HCT116 (cell line): Measurements from ENCODE around the gene CRP. TPM values are rescaled to one million over a fixed set of nuclear protein-coding genes. Genes with fewer than 3 reads are reported as not detected.

Experiments used
- ATAC-seq: fragments of 200-7000 bp; cut with Tn5 transposase; 2 replicates; pipeline ENCODE4 v1.9.1; 2020; ENCODE audit warnings: mild to moderate bottlenecking, moderate library complexity
- BruUV-seq: library from RNA; stranded (reverse); fragments of 400-500 nt; replicated peaks from 2 replicates; lab custom pipeline; 2021; lab: Mats Ljungman, UMichigan
- CTCF ChIA-PET: fragments of 300-600 bp; sonication (Branson Sonifier 250); formaldehyde crosslinking; loops from one replicate; lab custom pipeline; 2021; ENCODE audit warnings: antibody characterized with exemption; lab: Charles Lee
- POLR2A ChIA-PET: fragments of 300-600, 350-600 bp; sonication (Branson Sonifier 250); formaldehyde crosslinking; loops from one replicate; lab custom pipeline; 2021; ENCODE audit warnings: antibody characterized with exemption; lab: Charles Lee
- RAD21 ChIA-PET, 2 experiments: fragments of 300-600 bp; sonication (Branson Sonifier 250); formaldehyde crosslinking; loops; one replicate each; lab custom pipeline; 2023; ENCODE audit warnings: low total read pairs in 2 of 2; ENCODE audit not compliant: uncharacterized antibody in 2 of 2, unreplicated experiment in 2 of 2, low non-redundant PET in 1 of 2; lab: Charles Lee
- DNase-seq: peaks from one replicate; pipeline ENCODE4 v3.0.0-alpha.2; 2010; ENCODE audit warnings: low read depth, low spot score
- H2AFZ ChIP-seq: fragments of 200-600 bp; shearing (Covaris generic), sonication (generic); 2 replicates; pipeline ENCODE4 v1.6.1; 2017; ENCODE audit warnings: low read depth, mixed run types, mixed read lengths, antibody characterized with exemption, low read length; ENCODE audit not compliant: poor library complexity, severe bottlenecking
- H3K27ac ChIP-seq: 2 replicates; pipeline ENCODE4 v1.5.1; 2012; ENCODE audit warnings: low read depth, low read length
- H3K27me3 ChIP-seq: fragments of 200-600 bp; sonication (generic); 2 replicates; pipeline ENCODE4 v1.6.1; 2016; ENCODE audit warnings: mixed run types, low read length, mixed read lengths; ENCODE audit not compliant: insufficient read depth
- H3K36me3 ChIP-seq, 2 experiments: fragments of 200-500 bp in 1 of 2; fragments of 200-600 bp in 1 of 2; sonication (Bioruptor generic) in 1 of 2; sonication (generic) in 1 of 2; 2 replicates each; pipeline versions ENCODE4 v1.5.1 to v1.6.1; 2014 to 2016; ENCODE audit warnings: low read length in 2 of 2, inconsistent platforms in 1 of 2, mixed read lengths in 1 of 2, mixed run types in 1 of 2; ENCODE audit not compliant: insufficient read depth in 2 of 2, control insufficient read depth in 1 of 2
- H3K4me1 ChIP-seq, 2 experiments: fragments of 200-600 bp in 1 of 2; sonication (generic) in 1 of 2; 2 replicates each; pipeline versions ENCODE4 v1.5.1 to v1.6.1; 2012 to 2017; ENCODE audit warnings: low read length in 2 of 2, inconsistent platforms in 1 of 2, mild to moderate bottlenecking in 1 of 2, mixed read lengths in 1 of 2, mixed run types in 1 of 2, moderate library complexity in 1 of 2; ENCODE audit not compliant: insufficient read depth in 2 of 2, control insufficient read depth in 1 of 2
- H3K4me2 ChIP-seq: fragments of 200-600 bp; sonication (generic); 2 replicates; pipeline ENCODE4 v1.6.1; 2017; ENCODE audit warnings: mixed run types, low read length, mixed read lengths
- H3K4me3 ChIP-seq, 2 experiments: fragments of 200-600 bp in 1 of 2; sonication (generic) in 1 of 2; replicated peaks in 1 of 2; 2 replicates each; pipeline ENCODE4 v1.5.1; 2011 to 2016; ENCODE audit warnings: low read length in 2 of 2, control low read depth in 1 of 2, low read depth in 1 of 2, mild to moderate bottlenecking in 1 of 2, mixed read lengths in 1 of 2, mixed run types in 1 of 2
- H3K79me2 ChIP-seq: fragments of 200-600 bp; sonication (generic); 2 replicates; pipeline ENCODE4 v1.6.1; 2017; ENCODE audit warnings: mild to moderate bottlenecking, mixed run types, low read length, moderate library complexity, mixed read lengths; ENCODE audit not compliant: insufficient read depth
- H3K9ac ChIP-seq: fragments of 200-600 bp; sonication (generic); 2 replicates; pipeline ENCODE4 v1.6.1; 2016; ENCODE audit warnings: low read length, mixed read lengths
- H3K9me2 ChIP-seq: fragments of 200-600 bp; sonication (generic), shearing (Covaris generic); 2 replicates; pipeline ENCODE4 v1.6.1; 2017; ENCODE audit warnings: mixed run types, mild to moderate bottlenecking, moderate library complexity; ENCODE audit not compliant: insufficient read depth
- H3K9me3 ChIP-seq, 2 experiments: fragments of 200-500 bp in 1 of 2; fragments of 200-600 bp in 1 of 2; sonication (Bioruptor generic) in 1 of 2; sonication (generic) in 1 of 2; 2 replicates each; pipeline ENCODE4 v1.6.1; 2014 to 2017; ENCODE audit warnings: low read length in 2 of 2, mixed read lengths in 2 of 2, inconsistent platforms in 1 of 2, low read depth in 1 of 2, mild to moderate bottlenecking in 1 of 2, mixed run types in 1 of 2, moderate library complexity in 1 of 2; ENCODE audit not compliant: control insufficient read depth in 1 of 2, insufficient read depth in 1 of 2
- H4K20me1 ChIP-seq: fragments of 200-600 bp; sonication (generic), shearing (Covaris generic); 2 replicates; pipeline ENCODE4 v1.6.1; 2017; ENCODE audit warnings: mixed run types, mild to moderate bottlenecking, moderate library complexity; ENCODE audit not compliant: insufficient read depth
- CBX3 ChIP-seq: IDR thresholded peaks from 2 replicates; pipeline ENCODE4 v1.6.1; 2012; ENCODE audit warnings: low read depth
- CEBPB ChIP-seq: IDR thresholded peaks from 2 replicates; pipeline ENCODE4 v1.6.1; 2012; ENCODE audit warnings: low read depth
- EGR1 ChIP-seq: IDR thresholded peaks from 2 replicates; pipeline ENCODE4 v1.6.1; 2012; ENCODE audit warnings: low read depth
- ELF1 ChIP-seq: IDR thresholded peaks from 2 replicates; pipeline ENCODE4 v1.6.1; 2012; ENCODE audit warnings: low read depth, borderline replicate concordance
- FOSL1 ChIP-seq: IDR thresholded peaks from 2 replicates; pipeline ENCODE4 v1.6.1; 2012; ENCODE audit warnings: low read depth
- POLR2A ChIP-seq: IDR thresholded peaks from 2 replicates; pipeline ENCODE4 v1.7.0; 2011; ENCODE audit warnings: borderline replicate concordance; ENCODE audit not compliant: insufficient read depth, insufficient read length; ENCODE audit errors: extremely low read depth
- POLR2AphosphoS5 ChIP-seq: IDR thresholded peaks from 2 replicates; pipeline ENCODE4 v1.6.1; 2011; ENCODE audit warnings: mild to moderate bottlenecking, low read depth, low read length, moderate library complexity
- RAD21 ChIP-seq: IDR thresholded peaks from 2 replicates; pipeline ENCODE4 v1.6.1; 2012; ENCODE audit warnings: low read depth, mild to moderate bottlenecking
- REST ChIP-seq: IDR thresholded peaks from 2 replicates; pipeline ENCODE4 v1.6.1; 2012; ENCODE audit warnings: low read depth
- SP1 ChIP-seq: IDR thresholded peaks from 2 replicates; pipeline ENCODE4 v1.6.1; 2012; ENCODE audit warnings: low read depth
- TCF7L2 ChIP-seq: IDR thresholded peaks from 2 replicates; pipeline ENCODE4 v1.7.0; 2011; ENCODE audit warnings: borderline replicate concordance, inconsistent platforms; ENCODE audit not compliant: insufficient read depth, insufficient read length; ENCODE audit errors: extremely low read depth
- intact Hi-C: fragments of 100-400 bp; cut with micrococcal nuclease; formaldehyde crosslinking; loops from 2 replicates; pipeline ENCODE4 v1.10.0; 2022
- total RNA-seq: library from RNA; stranded (reverse); gene quantifications from one replicate; pipeline ENCODE4 v1.2.1, GENCODE V29; 2021; ENCODE audit not compliant: unreplicated experiment
- TF ChIP-seq, protein P1 (sequence below): IDR thresholded peaks from 2 replicates; pipeline ENCODE4 v1.6.1; 2011; ENCODE audit warnings: mild to moderate bottlenecking, low read length, moderate library complexity; ENCODE audit not compliant: insufficient replicate concordance; ENCODE audit errors: extremely low read depth

CRP gene
- total RNA-seq, 1 experiment from 2014 or later, result 1.3 TPM

DNA sequence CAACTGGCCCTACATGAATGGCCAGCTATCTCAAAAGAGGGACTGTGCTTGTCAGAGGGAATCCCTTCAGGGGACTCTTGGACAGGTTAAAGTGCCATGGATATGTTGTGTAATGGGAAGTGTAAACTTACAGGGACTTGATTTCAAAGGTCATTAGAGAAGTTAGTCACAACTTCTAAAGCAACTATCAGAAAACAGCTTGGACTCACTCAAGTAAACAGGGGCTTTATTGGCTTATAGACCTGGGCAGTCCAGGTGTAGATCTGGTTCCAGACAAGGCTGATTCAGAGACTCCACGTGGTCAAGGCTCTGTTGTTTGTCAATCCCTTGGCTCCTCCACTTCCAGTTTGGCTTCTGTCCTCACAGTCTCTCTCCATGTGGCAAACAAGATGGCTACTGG, 2.3 kb downstream of the CRP start:
- no peaks in the 10 kb centered on the region for H3K36me3 ChIP-seq
- H3K27me3 ChIP-seq, result no peaks in the 10 kb centered on the region
- ATAC-seq, result no peak
- no peak overlapping the region for H3K9ac ChIP-seq
- no peak for TF ChIP-seq CEBPB
- no peak for TF ChIP-seq RAD21
- TF ChIP-seq, protein P1, sequence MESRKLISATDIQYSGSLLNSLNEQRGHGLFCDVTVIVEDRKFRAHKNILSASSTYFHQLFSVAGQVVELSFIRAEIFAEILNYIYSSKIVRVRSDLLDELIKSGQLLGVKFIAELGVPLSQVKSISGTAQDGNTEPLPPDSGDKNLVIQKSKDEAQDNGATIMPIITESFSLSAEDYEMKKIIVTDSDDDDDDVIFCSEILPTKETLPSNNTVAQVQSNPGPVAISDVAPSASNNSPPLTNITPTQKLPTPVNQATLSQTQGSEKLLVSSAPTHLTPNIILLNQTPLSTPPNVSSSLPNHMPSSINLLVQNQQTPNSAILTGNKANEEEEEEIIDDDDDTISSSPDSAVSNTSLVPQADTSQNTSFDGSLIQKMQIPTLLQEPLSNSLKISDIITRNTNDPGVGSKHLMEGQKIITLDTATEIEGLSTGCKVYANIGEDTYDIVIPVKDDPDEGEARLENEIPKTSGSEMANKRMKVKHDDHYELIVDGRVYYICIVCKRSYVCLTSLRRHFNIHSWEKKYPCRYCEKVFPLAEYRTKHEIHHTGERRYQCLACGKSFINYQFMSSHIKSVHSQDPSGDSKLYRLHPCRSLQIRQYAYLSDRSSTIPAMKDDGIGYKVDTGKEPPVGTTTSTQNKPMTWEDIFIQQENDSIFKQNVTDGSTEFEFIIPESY, result no peak
- no peak for TF ChIP-seq POLR2AphosphoS5
- TF ChIP-seq TCF7L2, result no peak
- no peak for TF ChIP-seq ELF1
- TF ChIP-seq REST, result no peak
- no peak for TF ChIP-seq CBX3
- TF ChIP-seq FOSL1, result no peak
- TF ChIP-seq EGR1, result no peak
- no peak for TF ChIP-seq POLR2A
- no peak for TF ChIP-seq SP1
- H3K27ac ChIP-seq, result no peak overlapping the region
- no peaks in the 10 kb centered on the region for H4K20me1 ChIP-seq
- H2AFZ ChIP-seq, result no peak overlapping the region
- no peaks in the 10 kb centered on the region for H3K4me1 ChIP-seq
- no TSS peak for BruUV-seq
- DNase-seq, result no peak
- H3K4me3 ChIP-seq, result no peak overlapping the region
- H3K9me2 ChIP-seq, result no peaks in the 10 kb centered on the region
- H3K79me2 ChIP-seq, result no peaks in the 10 kb centered on the region
- intact Hi-C loops, result no loop called here
- no peak overlapping the region for H3K4me2 ChIP-seq
- no peaks in the 10 kb centered on the region for H3K9me3 ChIP-seq
- ChIA-PET CTCF (no interaction called here), POLR2A (no interaction called here), RAD21 (no interaction called here)
